Ishikawa (cell line): ENCODE data around the gene P2RY2.

Experiments used
- CEBPB ChIP-seq: IDR thresholded peaks from 2 replicates; pipeline ENCODE4 v1.6.1; 2012
- CREB1 ChIP-seq: IDR thresholded peaks from 2 replicates; pipeline ENCODE4 v1.6.1; 2012; ENCODE audit warnings: low read depth
- EGR1 ChIP-seq: IDR thresholded peaks from 2 replicates; pipeline ENCODE4 v1.6.1; 2012
- EP300 ChIP-seq: IDR thresholded peaks from 2 replicates; pipeline ENCODE4 v1.6.1; 2012; ENCODE audit warnings: borderline replicate concordance
- FOXM1 ChIP-seq: IDR thresholded peaks from 2 replicates; pipeline ENCODE4 v1.6.1; 2012; ENCODE audit warnings: low read depth, borderline replicate concordance
- NFIC ChIP-seq: IDR thresholded peaks from 2 replicates; pipeline ENCODE4 v1.6.1; 2012
- RAD21 ChIP-seq: IDR thresholded peaks from 2 replicates; pipeline ENCODE4 v1.6.1; 2012; ENCODE audit warnings: low read depth
- REST ChIP-seq: IDR thresholded peaks from 2 replicates; pipeline ENCODE4 v1.6.1; 2012; ENCODE audit warnings: low read depth, mild to moderate bottlenecking
- TAF1 ChIP-seq: IDR thresholded peaks from 2 replicates; pipeline ENCODE4 v1.6.1; 2012; ENCODE audit warnings: low read depth, mild to moderate bottlenecking
- TCF12 ChIP-seq: IDR thresholded peaks from 2 replicates; pipeline ENCODE4 v1.6.1; 2012; ENCODE audit warnings: low read depth
- TEAD4 ChIP-seq: IDR thresholded peaks from 2 replicates; pipeline ENCODE4 v1.6.1; 2012
- USF1 ChIP-seq: IDR thresholded peaks from 2 replicates; pipeline ENCODE4 v1.6.1; 2012
- YY1 ChIP-seq: IDR thresholded peaks from 2 replicates; pipeline ENCODE4 v1.6.1; 2012; ENCODE audit warnings: low read depth
- ZBTB7A ChIP-seq: IDR thresholded peaks from 2 replicates; pipeline ENCODE4 v1.6.1; 2012; ENCODE audit warnings: low read depth
- TF ChIP-seq, protein P1 (sequence below): IDR thresholded peaks from 2 replicates; pipeline ENCODE4 v1.6.1; 2012

The P2RY2 gene

DNA sequence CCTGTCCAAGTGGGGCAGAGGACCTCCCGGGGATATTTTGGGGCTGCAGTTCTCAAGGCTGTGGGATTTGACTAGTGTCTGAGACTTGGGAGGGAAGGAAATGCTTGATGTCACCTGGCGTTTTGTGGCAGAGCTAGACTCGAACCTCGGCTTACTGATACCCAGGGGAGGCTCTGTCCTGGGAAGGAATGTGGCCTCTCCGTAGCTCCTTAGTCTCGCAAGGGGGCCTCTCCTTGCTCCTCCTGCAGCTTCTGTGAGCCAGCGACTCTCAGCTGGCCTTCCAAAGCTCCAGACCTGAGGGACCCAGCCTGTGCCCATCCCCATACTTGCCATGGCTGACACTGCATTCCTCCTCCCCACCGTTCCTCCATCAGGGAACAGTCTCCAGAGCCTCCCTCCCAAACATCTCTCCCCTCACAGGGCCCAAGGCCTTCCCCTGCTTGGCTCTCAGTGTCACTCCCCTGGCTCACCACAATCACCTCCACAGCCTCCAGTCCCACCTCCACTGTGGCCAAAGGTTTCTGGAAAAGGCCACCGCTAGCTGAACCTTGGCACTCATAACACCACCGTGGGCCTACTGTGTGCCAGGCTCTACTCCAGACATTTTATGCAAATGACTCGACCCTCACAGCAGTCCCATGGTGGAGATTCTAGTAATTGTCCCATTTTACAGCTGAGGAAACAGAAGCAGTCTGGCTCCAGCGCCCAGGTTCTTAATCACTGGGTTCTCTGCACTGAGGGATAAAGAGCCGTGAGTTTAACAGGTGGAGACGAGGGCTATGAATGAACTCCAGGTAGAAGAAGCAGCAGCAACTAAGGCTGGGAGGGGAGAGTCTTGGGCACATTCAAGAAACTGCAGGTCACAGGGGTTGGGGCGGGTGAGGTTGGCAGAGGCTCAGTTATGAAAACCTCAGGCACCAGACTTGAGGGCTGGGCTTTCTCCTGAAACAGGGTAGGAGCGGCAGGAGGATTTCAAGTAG is 12.1 kb downstream of the P2RY2 start:
- TF ChIP-seq NFIC = no peak
- TF ChIP-seq RAD21 = no peak
- no peak for TF ChIP-seq REST
- TF ChIP-seq TEAD4 = no peak
- no peak for TF ChIP-seq TCF12
- no peak for TF ChIP-seq CREB1
- TF ChIP-seq USF1 = no peak
- TF ChIP-seq FOXM1 = no peak
- TF ChIP-seq EGR1 = no peak
- no peak for TF ChIP-seq EP300
- no peak for TF ChIP-seq YY1
- no peak for TF ChIP-seq ZBTB7A
- TF ChIP-seq, protein P1, sequence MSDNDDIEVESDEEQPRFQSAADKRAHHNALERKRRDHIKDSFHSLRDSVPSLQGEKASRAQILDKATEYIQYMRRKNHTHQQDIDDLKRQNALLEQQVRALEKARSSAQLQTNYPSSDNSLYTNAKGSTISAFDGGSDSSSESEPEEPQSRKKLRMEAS = no peak
- no peak for TF ChIP-seq CEBPB
- TF ChIP-seq TAF1 = no peak

DNA sequence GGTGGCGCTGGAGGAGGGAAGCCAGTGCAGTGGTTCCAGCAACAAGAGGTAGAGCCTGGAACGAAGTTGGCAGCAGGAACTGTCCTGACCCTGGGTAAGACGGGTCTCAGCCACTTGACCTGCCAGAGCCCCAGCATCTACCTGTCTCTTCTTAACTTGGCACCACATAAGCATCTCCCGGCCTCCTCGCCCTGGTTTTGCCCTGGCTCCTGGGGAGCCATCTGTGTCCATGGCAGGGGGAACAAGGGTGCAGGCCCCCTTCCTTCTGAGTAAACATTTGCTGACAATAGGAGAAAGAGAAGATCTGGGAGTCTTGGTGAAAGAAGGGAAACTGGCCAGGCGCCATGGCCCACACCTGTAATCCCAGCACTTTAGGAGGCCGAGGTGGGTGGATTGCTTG is 12.8 kb downstream of the P2RY2 start:
- TF ChIP-seq TEAD4 (no peak), EGR1 (no peak), FOXM1 (no peak), CREB1 (no peak), YY1 (no peak), TCF12 (no peak), EP300 (no peak), TAF1 (no peak), USF1 (no peak)
- TF ChIP-seq, protein P1 = no peak

DNA sequence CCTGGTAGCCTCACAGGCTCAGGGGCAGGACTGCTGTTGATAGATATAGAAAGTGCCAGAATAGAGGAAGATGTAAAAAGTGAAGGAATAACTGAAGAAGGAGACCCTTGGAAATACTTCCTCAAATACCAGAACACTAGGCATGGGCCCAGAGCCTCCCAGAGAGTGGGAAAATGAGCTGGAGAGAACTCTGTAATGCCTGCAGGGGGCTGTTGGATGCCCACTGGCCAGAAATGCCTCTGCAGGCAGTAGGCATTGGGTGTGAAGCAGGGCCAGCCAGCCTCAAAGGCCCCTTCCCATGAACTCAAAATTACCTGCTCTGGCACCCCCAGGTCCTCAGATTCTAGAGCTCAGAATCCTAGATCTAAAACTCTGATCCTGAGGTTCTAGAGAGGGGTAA is 15.1 kb downstream of the P2RY2 start:
- TF ChIP-seq TAF1 (no peak), USF1 (no peak), EP300 (no peak)

- TF ChIP-seq TEAD4 (no peak), EGR1 (no peak), TAF1 (no peak), ZBTB7A (no peak)
Measured at GRCh38 chr11:73233692-73234470, 15.8 kb downstream of the P2RY2 start.

GRCh38 chr11:73234471-73235181 is 16.5 kb downstream of the P2RY2 start:
- TF ChIP-seq RAD21 = no peak
- TF ChIP-seq NFIC = no peak
- TF ChIP-seq CREB1 = no peak
- TF ChIP-seq, protein P1 = no peak
- TF ChIP-seq ZBTB7A = no peak
- no peak for TF ChIP-seq USF1
- no peak for TF ChIP-seq EGR1
- TF ChIP-seq TAF1 = no peak

DNA sequence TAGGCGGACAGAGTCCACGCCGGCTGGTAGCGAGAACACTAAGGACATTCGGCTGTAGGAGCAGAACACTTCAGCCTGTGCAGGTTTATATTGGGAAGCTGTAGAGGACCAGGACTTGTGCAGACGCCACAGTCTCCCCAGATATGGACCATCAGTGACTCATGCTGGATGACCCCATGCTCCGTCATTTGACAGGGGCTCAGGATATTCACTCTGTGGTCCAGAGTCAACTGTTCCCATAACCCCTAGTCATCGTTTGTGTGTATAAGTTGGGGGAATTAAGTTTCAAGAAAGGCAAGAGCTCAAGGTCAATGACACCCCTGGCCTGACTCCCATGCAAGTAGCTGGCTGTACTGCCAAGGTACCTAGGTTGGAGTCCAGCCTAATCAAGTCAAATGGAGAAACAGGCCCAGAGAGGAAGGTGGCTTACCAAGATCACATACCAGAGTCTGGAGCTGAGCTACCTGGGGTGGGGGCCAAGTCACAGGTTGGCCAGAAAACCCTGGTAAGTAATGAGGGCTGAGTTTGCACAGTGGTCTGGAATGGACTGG is 17.2 kb downstream of the P2RY2 start:
- no peak for TF ChIP-seq TAF1
- TF ChIP-seq EGR1 = no peak
